PFSK-1 (cell line): ENCODE results near the gene TIGD6.

Source experiments
- FOXP2 ChIP-seq: optimal IDR thresholded peaks from 2 replicates; pipeline ENCODE3; 2011; ENCODE audit warnings: borderline replicate concordance, control low read depth, inconsistent platforms; ENCODE audit not compliant: insufficient read depth; ENCODE audit errors: extremely low read length, extremely low read depth
- POLR2AphosphoS5 ChIP-seq: IDR thresholded peaks from 2 replicates; pipeline ENCODE4 v1.6.1; 2012; ENCODE audit warnings: low read depth, mild to moderate bottlenecking, control low read depth, low read length, moderate library complexity
- SIN3A ChIP-seq: IDR thresholded peaks from 2 replicates; pipeline ENCODE4 v1.6.1; 2012; ENCODE audit warnings: mild to moderate bottlenecking, low read length, moderate library complexity, borderline replicate concordance; ENCODE audit not compliant: insufficient read depth
- TF ChIP-seq, protein P1 (sequence below), 2 experiments: IDR thresholded peaks; 2 replicates each; pipeline versions ENCODE4 v1.6.1 to v1.8.0; 2011 to 2012; ENCODE audit warnings: low read depth in 2 of 2, low read length in 2 of 2, control low read depth in 1 of 2, inconsistent platforms in 1 of 2, mild to moderate bottlenecking in 1 of 2, moderate library complexity in 1 of 2; ENCODE audit not compliant: insufficient read depth in 1 of 2

DNA sequence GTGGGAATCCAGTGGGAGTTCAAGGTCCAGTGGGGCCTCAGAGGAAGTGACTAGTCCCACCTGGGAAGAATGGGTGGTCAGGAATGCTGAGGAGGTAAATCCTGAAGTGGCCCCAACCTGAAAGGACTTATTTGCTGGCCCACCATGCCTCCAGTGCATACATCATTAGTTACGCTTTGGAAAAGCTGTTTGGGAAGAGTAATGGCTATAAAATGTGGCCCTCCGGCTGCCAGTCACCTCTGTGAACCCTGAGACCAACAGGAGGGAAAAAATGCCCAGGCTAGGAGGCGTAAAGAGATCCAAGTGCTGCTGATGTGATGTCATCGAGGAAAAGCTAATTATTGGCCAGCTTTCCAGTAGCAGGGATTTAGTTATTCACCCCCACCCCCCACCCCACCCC is 42.6 kb downstream of the TIGD6 start:
- TF ChIP-seq, protein P1, sequence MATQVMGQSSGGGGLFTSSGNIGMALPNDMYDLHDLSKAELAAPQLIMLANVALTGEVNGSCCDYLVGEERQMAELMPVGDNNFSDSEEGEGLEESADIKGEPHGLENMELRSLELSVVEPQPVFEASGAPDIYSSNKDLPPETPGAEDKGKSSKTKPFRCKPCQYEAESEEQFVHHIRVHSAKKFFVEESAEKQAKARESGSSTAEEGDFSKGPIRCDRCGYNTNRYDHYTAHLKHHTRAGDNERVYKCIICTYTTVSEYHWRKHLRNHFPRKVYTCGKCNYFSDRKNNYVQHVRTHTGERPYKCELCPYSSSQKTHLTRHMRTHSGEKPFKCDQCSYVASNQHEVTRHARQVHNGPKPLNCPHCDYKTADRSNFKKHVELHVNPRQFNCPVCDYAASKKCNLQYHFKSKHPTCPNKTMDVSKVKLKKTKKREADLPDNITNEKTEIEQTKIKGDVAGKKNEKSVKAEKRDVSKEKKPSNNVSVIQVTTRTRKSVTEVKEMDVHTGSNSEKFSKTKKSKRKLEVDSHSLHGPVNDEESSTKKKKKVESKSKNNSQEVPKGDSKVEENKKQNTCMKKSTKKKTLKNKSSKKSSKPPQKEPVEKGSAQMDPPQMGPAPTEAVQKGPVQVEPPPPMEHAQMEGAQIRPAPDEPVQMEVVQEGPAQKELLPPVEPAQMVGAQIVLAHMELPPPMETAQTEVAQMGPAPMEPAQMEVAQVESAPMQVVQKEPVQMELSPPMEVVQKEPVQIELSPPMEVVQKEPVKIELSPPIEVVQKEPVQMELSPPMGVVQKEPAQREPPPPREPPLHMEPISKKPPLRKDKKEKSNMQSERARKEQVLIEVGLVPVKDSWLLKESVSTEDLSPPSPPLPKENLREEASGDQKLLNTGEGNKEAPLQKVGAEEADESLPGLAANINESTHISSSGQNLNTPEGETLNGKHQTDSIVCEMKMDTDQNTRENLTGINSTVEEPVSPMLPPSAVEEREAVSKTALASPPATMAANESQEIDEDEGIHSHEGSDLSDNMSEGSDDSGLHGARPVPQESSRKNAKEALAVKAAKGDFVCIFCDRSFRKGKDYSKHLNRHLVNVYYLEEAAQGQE (IDR thresholded peaks at IDR 0.05; ENCODE audit: insufficient read depth in 1 of 2, low read depth in 2 of 2, low read length in 2 of 2), result no peak
- TF ChIP-seq FOXP2 (no peak), POLR2AphosphoS5 (no peak), SIN3A (no peak)
